Hippocampal formation (tissue), 2 donors: ENCODE results near the gene IFNE.

Experiments used
- DNase-seq, 2 donors: peaks; one replicate each; lab custom pipeline; 2025; lab: John Stamatoyannopoulos, UW

Gene IFNE, protein sequence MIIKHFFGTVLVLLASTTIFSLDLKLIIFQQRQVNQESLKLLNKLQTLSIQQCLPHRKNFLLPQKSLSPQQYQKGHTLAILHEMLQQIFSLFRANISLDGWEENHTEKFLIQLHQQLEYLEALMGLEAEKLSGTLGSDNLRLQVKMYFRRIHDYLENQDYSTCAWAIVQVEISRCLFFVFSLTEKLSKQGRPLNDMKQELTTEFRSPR

DNA sequence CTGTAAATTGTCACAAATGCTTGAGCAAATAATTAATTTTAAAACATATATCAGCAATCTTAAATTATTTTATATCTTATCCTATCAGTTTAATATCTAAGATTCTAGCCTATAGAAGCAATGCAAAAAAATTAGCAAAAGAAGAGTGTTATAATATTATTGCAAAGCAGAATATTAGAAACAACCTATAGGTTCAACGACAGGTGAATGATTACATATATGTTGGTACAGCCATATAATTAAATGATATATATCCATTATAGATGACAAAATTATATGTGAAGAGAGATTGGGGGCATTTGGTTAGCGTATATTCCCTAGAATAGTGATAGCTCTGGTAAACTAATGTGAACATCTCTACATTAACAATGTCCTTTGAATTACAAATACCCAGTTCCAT, at the start of gene IFNE:
IFNE (minus strand) TSS at position 101 of the 400 bp plus-strand sequence. CDS start 619 bp downstream, outside the sequence.
- no peak for DNase-seq

DNA sequence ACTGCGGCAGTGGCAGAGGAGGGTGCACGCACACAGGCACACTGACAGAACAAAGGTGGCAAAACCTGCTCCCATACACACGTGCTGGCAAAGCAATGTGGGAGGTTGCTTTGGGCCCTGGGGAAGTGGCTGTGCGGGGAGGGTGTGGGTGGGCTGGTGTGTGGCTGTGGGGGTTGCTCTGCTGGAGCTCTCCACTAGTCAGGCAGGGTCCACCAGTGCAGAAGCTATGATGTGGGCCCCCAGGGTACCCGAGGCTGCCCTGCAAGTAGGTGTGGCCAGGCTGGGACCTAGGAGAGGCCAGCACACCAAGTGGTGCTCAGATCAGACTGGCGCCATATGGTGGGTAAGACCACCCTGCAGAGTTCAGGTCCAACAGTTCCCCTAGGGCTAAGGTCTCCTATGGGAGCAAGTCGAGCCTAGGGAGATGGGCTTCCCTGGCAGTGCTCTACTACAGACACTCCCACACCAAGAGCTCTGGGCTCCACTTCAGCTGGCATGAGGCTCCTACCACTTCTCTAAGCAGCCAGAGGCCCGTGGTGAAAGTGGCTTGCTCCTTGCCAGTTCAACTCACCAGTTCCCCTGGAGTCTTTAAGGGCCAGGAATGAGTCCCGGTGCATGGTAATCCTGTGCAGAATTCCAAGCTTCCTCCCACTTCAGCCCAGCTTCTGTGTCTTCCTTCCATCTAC, 46.2 kb upstream of the IFNE start:
- DNase-seq = no peak

DNA sequence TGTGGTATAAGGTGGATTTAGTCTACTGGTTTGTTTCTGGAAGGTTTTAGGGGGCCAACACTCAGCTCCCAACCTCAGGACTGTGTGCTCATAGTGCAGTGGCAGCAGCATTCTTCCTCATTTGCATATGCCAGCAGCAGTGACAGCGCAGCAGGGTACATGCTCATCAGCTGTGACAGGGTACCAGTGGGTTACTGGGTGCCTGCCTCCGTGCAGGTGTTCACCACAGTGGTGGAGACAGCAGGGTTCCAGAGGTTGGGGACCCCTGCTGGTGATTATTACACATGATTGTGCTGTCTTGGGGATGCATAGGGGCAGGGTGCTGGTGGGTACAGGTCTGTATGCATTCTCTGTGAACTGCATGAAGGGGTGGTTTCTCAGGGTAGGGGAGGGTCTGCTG, 45.5 kb upstream of the IFNE start:
- no peak for DNase-seq

DNA sequence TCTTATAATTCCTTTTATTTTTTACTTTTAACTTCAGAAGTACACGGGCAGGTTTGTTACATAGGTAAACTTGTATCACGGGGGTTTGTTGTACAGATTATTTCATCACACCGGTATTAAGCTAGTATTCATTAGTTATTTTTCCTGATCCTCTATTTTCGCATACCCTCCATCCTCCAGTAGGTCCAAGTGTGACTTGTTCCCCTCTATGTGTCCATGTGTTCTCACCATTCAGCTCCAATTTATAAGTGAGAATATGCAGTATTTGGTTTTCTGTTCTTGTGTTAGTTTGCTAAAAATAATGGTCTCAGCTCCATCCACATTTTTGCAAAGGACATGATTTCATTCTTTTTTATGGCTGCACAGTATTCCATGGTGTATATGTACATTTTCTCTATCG, 43.1 kb upstream of the IFNE start:
- DNase-seq = no peak

DNA sequence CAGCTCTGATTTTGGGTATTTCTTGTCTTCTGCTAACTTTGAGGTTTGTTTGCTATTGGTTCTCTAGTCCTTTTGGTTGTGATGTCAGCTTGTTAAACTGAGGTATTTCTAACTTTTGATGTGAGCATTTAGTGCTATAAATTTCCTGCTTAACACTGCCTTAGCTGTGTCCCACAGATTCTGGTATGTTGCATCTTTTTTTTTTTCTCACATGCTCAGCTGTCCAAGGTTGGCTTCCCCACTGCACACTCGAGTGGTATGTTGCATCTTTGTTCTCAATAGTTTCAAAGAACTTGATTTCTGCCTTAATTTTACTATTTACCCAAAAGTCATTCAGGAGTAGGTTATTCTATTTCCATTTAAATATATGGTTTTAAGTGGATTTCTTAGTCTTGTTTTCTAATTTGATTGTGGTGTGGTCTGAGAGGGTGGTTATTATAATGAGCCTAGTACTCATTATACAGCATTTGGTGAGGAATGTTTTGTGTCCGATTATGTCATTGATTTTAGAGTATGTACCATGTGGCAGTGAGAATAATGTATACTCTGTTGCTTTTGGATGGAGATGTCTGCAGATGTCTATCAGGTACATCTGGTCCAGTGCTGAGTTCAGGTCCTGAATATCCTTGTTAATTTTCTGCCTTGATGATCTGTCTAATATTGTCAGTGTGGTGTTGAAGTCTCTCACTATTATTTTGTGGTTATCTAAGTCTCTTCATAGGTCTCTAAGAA, 42.2 kb upstream of the IFNE start:
- no peak for DNase-seq

DNA sequence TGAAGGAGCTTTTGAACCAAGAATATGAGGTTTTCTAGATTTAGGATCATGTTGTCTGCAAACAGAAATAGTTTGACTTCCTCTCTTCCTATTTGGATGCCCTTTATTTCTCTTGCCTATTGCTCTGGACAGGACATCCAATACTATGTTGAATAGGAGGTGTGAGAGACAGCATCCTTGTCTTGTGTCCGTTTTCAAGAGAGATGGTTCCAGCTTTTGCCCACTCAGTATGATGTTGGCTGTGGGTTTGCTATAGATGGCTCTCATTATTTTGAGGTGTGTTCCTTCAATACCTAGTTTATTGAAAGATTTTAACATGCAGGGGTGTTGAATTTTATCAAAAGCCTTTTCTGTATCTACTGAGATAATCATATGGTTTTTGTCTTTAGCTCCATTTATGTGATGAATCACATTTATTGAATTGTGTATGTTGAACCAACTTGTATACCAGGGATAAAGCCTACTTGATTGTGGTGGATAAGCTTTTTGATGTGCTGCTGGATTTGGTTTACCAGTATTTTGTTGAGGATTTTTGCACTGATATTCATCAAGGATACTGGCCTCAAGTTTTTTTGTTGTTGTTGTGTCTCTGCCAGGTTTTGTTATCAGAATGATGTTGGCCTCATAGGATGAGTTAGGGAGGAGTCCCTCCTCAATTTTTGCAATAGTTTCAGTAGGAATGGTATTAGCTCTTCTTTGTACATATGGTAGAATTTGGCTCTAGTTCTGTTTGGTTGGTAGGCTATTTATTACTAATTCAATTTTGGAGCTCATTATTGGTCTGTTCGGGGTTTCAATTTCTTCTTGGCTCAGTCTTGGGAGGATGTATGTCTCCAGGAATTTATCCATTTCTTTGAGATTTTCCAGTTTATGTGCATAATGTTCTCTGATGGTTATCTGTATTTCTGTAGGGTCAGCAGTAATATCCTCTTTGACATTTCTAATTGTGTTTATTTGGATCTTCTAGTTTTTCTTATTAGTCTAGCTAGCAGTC, 41.2 kb upstream of the IFNE start:
- no peak for DNase-seq

DNA sequence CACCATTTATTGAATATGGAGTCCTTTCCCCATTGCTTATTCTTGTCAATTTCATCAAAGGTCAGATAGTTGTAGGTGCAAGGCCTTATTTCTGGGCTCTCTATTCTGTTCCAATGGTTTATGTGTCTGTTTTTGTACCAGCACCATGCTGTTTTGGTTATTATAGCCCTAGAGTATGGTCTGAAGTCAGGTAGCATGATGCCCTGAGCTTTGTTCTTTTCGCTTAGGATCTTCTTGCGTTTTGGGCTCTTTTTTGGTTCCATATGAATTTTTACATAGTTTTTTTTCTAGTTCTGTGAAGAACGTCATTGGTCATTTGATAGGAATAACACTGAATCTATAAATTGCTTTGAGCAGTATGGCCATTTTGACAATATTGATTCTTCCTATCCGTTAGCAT, 40.2 kb upstream of the IFNE start:
- no peak for DNase-seq

DNA sequence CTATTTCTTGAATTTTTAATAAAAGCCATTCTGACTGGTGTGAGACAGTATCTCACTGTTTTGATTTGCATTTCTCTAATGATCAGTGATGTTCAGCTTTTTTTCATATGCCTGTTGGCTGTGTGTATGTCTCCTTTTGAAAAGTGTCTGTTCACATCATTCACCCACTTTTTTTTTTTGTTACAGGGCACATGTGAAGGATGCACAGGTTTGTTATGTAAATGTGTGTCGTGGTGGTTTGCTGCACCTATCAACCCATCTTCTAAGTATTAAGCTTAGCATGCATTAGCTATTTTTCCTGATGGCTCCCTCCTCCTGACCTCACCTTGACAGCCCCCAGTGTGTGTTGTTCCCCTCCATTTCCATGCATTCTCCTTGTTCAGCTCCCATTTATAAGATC, 39.3 kb upstream of the IFNE start:
- DNase-seq = no peak

DNA sequence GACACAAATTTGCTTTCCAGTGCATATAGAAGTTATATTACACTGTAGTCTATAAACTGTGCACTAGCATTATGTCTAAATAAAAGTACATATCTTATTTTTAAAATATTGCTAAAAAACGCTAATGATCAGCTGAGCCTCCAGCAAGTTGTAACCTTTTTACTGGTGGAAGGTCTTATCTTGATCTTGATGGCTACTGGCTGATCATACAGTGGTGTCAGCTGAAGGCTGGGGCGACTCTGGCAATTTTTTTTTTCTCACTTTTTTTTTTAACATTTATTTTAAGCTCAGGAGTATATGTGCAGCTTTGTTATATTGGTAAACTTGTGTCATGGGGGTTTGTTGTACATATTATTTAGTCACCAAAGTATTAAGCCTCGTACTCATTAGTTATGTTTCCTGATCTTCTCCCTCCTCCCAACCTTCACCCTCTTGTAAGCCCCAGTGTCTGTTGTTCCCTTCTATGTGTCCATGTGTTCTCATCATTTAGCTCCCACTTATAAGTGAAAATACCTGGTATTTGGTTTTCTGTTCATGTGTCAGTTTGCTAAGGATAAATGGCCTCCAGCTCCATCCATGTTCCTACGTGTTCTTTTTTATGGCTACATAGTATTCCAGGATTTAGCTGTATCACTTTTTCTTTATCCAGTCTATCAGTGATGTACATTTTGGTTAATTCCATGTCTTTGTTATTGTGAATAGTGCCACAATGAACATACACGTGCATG, 38.6 kb upstream of the IFNE start:
- DNase-seq = no peak

DNA sequence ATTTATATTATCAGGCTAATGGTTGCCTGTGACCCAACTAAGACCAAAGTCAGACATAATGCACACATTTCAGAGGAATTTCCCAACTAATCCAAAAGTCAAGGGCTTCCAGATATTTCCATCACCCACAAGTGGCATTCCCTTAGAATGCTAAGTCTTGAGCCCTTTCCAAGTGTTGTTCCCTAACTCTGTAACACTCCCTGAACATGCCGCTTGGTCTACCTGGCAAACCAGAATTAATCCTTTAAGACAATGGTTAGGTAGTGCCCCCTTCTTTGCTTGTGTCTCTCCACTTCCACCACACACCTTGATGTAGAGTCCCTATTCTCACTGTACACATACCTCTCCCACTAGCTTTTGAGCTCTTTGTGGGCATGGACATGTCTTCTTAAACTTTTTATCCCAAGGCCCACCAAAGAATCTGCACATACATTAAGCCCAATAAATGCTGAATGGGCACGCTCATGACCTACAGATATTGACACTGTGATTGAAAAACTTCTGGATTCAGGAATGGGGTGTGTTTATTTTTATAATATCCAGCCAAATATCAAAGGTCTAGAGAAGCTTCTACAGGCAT, 37.8 kb upstream of the IFNE start:
- no peak for DNase-seq

DNA sequence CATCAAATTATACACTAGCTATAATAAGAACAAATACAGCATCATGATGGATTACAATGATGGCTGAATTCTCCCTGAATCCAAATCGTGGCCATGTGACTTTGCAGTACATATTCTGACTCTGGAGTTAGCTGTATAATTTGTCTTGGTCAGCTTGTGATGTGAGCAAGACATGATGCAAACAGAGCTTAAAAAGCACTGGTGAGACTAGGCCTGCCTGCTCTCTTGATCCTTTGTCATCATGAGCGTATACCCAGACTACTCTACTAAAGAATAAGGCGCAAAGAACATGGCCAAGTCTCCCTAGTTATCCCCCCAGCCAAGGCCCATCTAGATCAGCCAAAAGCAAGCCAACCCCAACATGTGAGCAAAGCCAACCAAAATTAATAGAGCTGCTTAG, 34.7 kb upstream of the IFNE start:
- DNase-seq = no peak

DNA sequence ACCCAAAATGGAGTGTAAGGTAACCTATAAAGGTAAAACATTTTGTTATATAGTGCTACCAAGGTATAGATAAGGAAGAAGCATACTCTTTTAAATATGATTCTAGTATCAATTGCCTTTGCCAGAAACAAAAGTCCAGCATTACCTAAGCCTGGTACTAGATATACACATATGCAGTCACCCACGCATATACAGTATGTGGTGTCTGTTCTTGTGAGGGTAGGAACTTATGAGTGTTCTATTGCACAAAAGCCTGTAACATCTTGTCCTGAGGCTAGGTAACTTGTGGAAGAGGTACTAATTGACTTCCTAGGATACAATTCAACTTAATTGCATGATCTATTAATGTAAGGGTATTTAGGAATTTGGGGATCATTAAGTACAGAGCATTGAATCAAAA, 31.3 kb upstream of the IFNE start:
- DNase-seq = no peak

DNA sequence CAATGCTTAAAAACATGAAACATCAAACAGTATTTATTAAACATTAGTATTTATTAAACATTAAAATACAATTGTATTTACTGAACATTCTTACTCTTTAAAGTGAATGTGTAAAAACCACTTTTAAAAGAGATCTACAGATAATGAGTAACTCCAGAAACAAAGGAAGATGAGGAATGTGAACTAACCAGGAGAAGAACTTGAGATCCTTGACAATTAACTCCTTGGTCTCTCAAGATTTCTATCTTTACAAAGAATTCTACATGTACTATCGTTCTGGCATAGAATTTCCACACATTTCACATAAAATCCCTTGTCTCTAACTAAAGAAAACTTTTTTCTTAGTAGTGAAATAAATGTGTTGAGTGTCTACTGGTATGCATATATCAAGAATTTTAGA, 28.7 kb upstream of the IFNE start:
- no peak for DNase-seq

DNA sequence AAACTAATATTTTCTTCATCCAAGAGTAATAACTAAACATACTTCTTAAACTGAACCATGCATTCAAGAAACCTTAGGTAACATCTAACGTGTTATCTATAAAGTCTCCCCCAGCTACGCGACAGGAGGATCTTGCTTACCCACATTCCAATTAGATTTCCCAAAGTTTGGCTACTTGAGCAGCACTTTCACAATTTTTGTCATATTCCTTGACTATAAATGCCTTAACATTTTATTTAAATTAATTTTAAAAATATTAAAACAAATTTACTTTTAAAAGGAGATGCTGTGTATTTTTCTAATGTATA, 25.3 kb upstream of the IFNE start:
- DNase-seq = no peak

DNA sequence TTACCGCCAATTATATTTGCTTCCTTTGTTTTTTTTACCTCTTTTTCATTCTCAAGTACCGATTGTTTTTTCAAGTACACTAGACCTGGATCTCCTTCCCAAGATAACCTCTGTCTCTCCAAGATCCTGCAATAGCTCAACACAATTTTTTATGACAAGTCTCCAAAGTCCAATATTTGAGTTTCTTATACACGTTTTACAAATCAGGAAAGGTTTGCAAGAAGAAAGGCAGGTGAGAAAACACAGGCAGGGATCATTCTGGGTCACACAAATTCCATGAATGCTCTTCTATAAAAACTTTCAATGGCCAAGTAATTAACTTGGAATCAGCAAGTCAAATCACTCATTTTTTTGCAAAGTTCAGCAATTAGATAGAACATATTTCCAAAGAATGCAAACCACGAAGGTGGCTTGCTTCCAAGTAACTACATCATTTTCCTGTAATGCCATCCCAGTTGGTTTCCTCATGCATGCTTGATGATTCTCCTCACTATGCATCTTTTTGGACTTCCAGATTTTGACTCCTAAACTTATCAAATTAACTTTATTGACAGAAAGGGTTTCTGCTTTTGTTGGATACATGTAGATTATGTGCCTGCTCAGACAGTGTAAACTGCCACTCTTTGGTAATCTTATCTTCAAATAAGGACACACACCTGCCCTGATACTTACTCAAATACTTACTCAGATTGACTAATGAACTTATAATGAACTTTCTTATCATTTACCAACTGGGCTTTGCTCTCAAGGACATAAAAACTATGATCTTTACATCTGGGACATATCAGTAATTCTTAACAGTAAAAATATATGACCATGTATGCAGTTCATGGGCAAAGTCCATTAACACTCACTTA, 24.7 kb upstream of the IFNE start:
- no peak for DNase-seq

DNA sequence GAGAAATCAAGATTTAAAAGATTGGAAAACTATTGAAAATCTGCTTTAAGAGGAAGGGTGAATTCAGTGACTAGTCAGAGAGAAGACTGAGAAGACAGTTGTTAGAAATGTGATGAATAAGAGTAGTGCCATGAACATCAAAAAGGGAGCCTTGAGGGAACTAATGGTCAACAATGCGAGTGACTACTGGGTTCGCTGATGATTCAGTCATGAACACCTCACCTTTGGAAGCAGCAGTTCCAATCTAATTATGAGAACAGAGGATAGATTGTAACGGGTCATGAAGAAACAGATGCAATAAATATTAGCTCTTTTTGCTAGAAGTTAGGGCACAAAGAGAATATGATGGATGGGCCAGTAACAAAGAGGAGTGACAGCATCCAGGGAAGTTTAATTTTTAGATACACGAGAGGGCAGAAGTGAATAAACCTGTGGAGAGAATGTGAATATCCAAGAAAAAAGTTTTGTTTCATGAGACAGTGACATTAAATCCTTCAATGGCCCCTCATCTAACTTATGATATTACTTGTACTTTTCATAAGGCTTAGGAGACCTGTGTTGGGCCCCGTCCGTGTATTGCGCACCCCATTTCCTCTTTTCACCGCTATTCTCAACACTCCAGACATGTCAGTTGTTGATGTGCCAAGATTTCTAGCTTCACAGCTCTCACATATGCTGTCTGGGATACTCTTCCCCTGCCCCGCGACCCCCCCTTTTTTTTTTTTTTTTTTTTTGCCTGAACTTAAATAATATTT, 23.5 kb upstream of the IFNE start:
- no peak for DNase-seq

DNA sequence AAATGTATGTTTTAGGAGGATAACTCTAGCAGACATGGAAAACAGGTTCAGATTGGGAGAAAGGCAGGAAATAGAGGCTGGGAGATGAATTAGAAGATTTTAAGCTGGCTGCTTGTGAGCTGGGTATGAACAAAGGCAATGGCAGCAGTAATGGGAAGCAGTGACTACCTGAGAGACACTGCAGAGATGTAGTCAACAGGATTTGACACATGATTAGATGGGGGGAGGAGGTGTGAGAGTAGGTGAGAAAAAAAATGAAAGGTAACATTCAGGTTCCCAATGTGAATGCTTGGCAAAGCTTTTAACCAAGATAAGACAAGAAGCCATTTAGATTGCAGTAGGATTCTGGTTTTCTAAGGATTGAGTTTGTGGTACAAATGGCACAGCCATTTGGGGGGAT, 22.8 kb upstream of the IFNE start:
- DNase-seq = no peak

DNA sequence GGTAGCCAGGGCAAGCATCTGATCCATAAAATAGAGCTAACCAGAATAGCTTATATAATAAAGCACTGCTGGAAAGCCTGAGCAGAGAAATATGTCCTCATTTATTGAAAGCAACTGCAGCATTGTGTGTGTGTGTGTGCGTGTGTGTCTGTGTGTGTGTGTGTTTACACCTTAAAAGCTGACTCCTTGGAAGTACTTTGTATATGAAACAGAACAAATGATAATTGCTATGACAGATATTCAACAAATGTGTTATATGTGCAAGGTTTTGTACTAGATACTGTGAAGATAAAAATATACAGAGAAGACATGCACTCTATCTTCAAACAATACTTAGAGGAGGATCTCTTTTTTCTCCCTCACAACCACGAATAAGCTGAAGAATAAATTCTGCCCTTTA, 22.0 kb upstream of the IFNE start:
- no peak for DNase-seq

DNA sequence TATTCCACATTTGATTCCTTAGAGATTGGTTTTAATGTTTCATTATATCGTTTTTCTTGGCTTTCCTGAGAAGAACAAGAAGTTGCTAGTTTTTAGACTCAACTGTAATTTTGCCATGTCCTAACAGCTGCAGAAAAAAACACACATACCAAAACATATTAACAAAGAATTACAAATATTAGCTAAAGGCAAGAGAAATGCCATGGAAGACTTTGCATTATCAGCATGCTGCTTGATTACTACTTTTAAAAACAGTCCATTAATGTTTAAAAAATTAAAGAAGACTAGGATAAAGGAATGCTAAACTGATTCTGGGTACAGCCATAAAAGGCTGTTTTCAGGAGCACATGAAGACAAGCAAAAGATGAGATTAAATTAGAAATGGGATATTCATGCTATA, 20.5 kb upstream of the IFNE start:
- no peak for DNase-seq

DNA sequence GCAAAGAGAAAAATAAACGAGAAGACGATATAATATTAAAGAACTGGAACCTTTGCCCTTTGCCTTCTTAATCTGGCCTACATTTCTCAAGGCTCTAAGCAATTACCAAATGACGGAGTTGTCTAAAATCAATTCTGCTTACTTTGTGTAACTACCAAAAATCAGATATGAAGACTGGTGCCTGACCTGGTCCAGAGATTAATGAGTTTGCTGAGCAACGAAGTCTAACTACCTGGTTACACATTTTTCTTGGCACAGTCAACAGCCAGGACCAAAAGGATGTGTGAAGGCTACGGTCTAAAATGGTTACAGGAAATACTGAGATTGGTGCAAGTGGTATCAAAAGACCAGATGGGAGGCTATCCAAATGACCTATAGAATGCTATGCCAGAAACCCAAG, 17.8 kb upstream of the IFNE start:
- no peak for DNase-seq
